Activated CD4-positive, alpha-beta T cell treated with anti-CD3 and anti-CD28 coated beads for 1 hour (primary cell): ENCODE results near the gene PKP4.

Experiments
- DNase-seq: peaks from one replicate; pipeline ENCODE4 v3.0.0-alpha.2; 2020

PKP4 gene

DNA sequence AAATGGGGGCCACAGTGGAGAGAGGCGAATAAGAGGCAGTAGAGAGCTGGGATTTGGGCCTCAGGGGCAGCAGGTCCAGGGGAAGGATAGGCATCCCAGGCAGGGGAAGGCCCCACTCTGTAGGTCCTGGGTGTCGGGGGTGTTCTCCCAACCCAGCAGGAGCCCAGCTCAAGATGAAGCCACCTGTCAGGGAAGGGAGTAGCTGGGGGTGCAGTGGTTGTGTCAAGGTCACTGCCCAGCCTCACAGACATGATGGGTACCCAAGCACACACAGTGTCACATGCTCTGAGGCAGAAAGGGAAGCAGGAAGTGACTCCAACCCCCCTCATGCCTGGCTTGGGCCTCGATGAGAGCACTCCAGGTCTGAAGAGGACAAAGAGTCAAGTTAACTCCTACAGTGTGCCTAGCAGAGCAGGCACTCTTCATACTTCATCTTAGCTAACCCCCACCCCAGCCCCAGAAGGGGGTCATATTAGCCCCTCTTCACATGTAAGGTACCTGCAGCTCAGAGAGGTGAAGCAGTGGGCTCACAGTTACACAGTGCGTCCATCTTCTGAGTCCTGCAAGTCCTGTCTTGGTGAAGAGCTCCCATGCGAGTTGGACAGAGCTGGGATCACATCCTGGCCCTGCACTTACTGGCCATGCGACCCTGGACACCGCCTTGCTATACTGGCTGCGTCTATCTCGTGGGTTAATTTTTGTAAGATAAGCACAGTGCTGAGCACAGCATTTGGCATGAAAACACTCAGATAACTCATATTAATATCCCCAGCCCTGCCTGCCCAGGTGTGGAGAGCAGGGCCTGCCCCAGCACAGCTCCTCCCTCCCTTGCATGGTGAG lies 265.7 kb downstream of the PKP4 start:
- no peak for DNase-seq

DNA sequence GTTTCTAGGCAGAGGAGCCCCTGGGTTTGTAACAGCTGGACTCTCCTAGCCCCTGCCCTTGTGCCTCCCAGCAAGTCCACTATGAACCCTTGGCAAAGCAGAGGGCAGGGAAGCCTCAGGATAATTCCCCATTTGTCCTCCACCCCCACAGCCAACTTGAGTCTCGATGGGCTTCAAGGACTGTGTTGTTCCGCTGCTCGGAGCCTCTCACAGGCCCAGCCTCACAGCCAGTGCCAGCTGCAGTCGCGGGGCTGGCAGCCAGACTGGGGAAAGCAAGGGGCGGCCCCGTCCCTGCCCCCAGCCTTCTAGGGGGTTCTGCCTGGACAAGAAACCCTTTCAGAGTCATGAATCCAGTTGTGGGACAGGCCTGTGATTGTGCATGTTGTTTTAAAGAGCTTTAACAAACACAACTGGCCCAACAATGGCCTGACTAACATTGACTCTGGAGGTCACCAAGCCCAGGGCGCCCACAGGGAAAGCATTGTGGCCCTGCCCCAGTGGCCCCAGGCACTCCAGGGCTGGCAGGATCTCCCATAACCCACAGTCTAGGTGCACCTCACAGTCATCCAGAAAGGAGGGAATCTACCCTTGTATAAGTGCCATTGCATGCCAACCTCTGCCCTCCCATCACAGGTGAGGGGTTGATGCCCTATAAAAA lies 266.6 kb downstream of the PKP4 start:
- no peak for DNase-seq

DNA sequence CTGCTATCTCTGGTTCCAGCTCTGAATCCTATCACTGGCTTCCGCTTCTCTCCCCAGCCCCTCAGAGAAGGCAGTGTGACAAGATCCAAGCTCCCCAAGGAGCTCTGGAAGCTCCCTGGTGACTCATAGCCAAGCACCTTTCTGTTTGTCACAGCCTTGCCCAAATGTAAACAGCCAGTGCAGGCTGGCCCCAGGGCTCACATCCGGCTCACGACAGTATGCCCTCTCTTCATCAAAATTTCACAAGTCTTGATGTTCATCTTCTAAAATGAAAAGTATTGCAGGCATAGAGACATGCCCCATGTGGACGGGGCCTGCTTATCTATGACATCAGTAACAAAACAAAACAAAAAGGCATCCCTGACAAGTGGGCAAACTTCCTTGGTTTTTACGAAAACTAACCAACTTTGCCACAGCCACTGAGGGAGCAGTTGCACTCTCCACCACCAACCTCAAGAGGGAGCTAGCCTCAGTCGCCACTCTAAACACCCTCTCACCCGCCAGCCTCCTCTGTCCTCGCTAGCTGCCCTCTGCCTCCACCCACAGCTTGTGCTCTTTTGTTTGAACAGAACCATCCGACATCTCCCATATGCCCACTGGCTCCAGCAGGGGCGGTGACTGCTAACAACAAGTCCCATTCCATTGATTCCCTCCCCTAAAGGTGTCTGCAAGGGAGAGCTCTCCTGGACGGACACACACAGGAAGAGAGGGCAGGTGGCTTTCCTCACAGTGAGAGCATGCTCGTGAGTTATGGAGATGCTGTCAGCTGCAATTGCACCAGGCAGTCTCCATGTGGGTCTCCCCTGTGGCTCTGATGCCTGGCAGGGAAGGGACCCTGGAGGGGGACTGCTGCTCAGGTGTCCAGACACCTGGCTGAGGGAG lies 267.4 kb downstream of the PKP4 start:
- DNase-seq, result no peak

DNA sequence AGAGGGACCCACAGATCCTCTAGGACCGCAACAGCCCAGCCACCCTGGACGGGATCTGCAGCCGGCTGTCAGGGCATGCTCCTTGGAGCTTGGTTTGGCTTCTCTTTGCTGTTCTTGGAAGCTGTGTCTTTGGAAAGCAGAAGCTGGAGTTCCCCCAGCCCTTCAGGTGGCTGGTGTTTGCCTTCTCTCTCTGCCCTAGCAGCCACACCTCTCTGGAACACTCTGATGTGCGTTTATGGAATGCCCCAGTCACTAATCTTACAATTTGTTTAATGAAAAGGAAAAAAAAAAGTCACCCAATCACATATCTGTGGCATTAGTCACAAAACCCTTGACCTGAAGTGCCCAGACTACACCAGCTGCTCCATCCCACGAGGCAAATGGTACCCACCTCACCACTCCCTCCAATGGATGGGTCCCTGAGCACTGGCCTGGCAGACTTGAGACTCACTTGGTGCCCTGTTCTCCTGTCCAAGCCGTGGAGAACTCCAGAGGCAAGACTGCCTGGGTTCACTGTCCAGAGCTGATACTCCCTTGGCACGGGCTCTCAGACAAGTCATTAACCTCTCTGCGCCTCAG lies 268.1 kb downstream of the PKP4 start:
- DNase-seq, result no peak

DNA sequence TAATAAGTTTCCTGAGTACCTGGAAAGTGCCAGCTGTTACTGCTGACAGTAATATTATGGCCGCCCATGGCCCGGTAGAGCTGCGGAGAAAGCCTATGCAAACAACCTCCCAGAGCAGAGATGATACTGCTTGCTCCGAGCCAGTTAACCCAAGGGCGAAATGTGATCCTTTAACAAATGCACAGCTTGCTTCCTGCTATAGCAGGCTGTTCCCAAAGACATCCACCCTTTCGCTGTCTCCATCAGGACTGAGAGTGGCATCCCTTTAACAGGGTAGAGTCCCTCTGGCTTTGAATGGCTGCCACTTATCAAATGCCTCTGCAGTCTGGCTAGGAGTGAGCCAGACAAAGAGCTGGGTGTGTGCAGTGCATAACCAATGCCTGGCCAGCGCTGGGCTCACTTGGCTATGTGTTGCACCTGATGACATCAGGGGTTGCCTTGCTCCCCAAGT lies 268.7 kb downstream of the PKP4 start:
- DNase-seq, result no peak

DNA sequence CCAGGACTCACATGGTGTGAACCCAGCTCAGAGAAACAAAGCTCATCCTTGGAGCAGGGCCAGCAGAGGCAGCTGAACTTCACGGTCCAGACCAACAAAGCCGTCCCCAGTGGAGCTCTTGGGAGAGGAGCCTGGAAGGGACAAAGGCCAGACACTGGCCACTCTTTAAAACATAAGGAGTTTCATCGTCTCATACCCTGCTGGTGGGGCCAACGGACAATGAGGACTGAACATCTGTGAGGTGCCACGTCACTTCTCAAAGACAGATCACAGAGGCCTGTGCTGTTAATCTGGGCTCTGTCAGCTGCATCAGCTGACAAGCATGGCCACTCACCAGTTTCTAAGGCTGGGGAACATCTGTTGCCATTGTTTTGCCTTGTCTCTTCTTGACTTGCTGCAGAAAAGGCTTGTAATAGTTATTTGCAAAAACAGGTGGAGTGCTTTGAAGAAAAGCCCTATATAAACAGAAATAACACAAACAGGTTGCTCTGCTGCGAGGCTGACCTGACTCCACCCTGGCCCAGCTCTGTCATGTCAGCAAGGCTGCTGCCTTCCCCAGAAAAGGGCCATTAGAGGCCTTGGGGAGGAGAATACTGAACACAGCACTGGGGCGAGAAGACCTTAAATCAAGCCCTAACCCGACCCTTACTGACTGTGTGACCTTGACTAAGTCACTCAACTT lies 270.3 kb downstream of the PKP4 start:
- DNase-seq, result no peak

DNA sequence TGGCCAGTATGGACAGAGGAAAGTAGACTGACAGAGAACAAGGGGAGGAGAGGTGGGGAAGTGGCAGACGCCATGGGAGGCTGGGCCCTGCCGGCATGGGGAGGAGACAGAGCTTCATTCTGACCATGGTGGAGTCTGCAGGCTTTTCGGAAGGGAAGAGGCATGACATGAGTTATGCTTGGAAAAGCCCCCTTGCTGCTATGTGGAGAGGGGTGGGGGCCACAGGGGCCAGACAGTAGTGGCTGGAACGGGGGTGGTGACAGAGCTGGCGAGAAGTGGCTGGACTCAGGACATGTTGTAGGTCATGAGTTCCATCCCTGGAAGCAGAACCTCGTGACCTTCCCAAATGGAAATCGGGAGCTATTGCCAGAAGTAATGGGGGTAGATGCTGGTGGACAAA lies 271.7 kb downstream of the PKP4 start:
- DNase-seq, result no peak

DNA sequence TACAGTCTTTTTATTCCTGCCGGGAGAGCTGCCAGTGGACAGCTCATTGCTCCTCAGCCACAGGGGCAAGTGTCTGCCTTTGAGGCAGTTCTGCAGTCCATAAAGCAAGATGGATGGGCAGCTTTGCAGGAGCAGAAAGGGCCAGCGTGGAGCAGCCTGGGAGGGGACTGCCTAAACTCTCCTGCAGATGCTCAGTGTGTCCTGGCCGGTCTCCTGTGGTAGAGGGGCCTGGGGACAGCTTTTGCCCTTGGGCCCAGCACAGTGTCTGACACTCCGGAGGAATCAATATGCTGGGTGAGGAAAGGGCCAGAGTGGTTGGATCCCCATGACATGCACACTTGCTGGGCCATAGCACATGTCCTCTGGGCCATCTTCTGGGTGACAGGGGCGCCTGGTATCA lies 272.7 kb downstream of the PKP4 start:
- DNase-seq, result no peak

DNA sequence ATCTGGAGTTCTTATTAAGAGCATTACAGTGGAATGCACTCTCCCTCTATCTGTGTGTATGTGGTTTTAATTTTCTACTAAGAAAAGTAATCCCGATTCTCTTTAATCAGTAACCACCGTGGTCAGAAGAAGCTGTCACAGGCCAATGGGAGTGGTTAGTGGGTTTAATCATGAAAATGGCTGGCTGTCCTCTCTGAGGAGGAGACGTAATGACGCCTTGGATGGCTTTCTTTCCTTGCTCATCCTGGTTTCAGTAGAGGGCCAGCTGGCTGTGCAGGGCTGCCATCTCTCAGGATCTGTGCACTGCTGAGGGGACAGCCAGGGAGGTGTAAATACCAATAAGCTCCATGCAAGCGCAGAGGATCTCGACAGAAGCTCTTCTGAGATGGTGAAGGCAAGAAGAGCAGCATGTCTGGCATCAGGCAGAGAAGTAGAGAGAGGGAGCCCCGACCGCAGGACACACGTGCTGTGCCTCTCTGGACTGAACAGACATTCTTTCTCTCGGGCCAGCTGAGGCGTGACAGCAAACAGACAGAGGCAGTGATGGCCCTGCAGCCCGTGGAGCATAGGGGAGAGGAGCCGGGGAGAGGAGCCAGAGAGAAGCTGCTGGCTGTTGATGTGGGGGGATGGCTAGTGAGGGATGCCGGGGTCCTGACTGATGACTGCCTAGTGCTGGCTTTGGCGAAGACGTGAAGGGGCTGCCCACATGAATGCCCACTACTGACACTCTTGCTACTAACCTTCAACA lies 273.3 kb downstream of the PKP4 start:
- no peak for DNase-seq

DNA sequence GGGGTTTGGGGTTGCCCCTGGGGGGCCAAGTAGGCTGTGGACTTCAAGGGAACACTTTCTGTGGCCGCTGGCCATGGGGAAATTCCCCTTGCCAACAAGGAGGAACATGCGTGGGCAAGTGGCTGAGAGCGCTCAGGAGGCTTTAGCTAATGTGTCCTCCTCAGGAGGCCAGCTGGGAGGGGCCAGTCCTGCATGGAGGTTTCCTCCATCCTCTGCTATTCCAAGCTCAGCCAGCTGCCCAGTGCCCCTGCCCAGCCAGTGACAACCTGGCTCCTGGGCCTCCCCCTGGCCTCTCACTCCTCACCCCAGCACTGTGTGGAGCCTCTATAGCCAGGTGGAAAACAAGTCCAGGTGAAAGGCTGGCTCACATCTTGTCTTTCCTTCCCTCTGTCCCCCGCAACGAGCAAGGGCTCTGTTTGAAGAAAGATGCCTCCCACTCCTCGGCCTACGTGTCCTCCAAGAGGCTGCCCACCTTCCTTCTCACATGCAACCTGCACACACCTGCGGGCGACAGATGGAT lies 273.9 kb downstream of the PKP4 start:
- DNase-seq, result no peak

DNA sequence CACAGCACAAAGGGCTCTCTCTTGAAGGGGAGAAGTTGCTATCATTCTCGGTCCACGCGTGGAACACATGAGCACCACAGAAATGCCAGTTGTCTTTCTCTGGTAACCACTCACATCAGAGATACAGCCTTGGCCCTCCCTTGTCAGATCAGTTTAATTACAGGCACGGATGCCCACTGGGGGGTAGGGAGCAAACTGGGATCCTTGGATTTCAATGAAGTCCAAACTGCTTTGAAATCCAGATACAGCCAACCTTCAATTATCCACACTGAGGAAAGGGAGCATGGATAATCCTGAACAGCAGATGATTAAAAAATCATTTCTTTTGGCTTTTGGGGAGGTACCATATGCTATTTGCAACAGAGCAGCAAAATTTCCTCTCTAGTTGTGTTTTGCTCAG lies 274.6 kb downstream of the PKP4 start:
- DNase-seq, result no peak
